ENCODE measurements around the gene LUZP1.

LUZP1 gene

DNA sequence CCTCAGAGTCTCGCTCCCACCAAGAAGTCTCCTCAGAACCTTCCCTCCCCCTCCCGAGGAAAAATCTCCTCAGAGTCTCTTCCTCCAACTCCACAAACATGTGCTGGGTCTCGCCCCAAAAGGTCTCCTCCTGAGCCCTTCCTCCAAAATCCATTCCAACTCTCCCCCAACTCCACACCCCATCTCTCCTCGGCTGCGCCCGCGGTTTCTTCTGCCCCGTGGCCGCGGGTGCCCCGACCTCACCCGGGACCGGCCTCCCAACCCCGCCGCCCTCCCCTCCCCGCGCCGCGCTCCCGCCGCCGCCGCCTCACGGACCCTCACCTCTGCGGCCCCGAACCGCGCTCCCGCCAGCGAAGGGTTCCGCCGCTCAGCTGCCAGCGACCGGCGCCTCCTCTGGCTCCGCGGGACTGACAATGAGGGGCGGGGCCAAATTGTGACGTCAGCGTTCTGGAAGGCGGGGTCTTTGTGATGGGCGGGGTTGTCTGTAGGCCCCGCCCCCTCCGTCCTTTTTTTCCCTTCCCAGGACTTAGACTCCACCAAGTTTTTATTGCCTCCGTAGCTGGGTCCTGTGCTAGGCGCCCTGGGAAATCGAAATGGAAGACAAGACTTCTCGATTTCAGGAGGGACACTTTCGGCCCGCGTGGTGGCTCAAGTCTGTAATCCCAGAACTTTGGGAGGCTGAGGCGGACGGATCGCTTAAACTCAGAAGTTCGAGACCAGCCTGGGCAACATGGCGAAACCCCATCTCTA lies at the start of gene LUZP1:
Gene LUZP1 (minus strand): TSS at position 412 of the 750 bp plus-strand sequence.
- Histone ChIP-seq H3K79me2 (peaks cover 14% of the 10 kb centered on the region), H3K36me3 (ENCODE audit: control insufficient read depth, insufficient read depth, low read length) (no peaks in the 10 kb centered on the region), H2AFZ (peak within 1 kb of the TSS; percentile 77), H3K27ac (peak within 1 kb of the TSS; percentile 81), H3K4me3 (ENCODE audit: low read depth, low read length) (peak within 1 kb of the TSS; percentile 89), H3K9ac (no peak within 1 kb of the TSS), H3K27me3 (ENCODE audit: control insufficient read depth, insufficient read depth, low read length) (no peaks in the 10 kb centered on the region), H3K4me2 (ENCODE audit: low read length) (peak within 1 kb of the TSS; percentile 83), H3K4me1 (peaks cover 2% of the 10 kb centered on the region), H3K9me3 (ENCODE audit: control insufficient read depth, low read length) (no peaks in the 10 kb centered on the region)
- TF ChIP-seq, protein P1, sequence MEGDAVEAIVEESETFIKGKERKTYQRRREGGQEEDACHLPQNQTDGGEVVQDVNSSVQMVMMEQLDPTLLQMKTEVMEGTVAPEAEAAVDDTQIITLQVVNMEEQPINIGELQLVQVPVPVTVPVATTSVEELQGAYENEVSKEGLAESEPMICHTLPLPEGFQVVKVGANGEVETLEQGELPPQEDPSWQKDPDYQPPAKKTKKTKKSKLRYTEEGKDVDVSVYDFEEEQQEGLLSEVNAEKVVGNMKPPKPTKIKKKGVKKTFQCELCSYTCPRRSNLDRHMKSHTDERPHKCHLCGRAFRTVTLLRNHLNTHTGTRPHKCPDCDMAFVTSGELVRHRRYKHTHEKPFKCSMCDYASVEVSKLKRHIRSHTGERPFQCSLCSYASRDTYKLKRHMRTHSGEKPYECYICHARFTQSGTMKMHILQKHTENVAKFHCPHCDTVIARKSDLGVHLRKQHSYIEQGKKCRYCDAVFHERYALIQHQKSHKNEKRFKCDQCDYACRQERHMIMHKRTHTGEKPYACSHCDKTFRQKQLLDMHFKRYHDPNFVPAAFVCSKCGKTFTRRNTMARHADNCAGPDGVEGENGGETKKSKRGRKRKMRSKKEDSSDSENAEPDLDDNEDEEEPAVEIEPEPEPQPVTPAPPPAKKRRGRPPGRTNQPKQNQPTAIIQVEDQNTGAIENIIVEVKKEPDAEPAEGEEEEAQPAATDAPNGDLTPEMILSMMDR (IDR thresholded peaks at IDR 0.05), result no peak

DNA sequence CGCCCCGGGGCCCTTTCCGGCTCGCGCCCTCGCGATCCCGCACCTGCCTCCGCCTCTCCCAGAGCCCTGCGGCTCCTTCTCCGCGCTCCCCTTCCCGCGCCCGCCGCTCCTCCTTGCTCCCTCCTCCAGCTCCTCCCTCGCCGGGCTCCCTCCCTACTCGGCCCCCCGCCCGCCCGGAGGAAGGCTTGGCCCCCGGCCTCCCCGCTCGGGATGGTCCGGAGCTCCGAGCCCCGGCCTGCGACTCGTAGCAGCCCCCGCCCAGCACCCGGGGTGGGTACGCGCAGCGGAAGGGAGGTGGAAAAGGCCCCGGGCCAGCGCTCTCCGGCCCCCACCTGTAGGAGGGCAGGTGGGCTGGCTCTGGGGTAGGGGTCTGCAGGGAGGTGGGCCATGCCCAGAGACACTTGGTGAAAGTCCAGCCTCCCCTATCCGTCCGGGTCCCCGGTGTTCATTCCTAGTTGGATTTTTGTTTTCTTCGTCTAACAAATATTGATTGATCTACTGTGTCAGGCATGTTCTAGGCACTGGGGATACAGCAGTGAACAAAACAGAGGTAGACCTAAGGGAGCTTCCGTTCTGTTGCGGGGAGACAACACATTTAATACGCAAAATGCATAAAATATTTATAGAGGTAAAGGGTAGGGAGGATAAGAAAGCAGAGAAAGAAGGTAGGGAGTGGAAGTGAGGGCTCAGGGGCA lies 48.9 kb upstream of the LUZP1 start, which contains the start of gene HTR1D:
Gene HTR1D (minus strand): TSS at position 82 of the 695 bp plus-strand sequence. CDS start 23,283 bp downstream, outside the sequence.
- H3K9ac ChIP-seq, result no peak within 1 kb of the TSS
- no peak within 1 kb of the TSS for H3K4me3 ChIP-seq (ENCODE audit: low read depth, low read length)
- H2AFZ ChIP-seq, result peak within 1 kb of the TSS; percentile 38
- H3K27me3 ChIP-seq (ENCODE audit: control insufficient read depth, insufficient read depth, low read length), result no peaks in the 10 kb centered on the region
- TF ChIP-seq, protein P1 (IDR thresholded peaks at IDR 0.05), result no peak
- H3K27ac ChIP-seq, result no peak within 1 kb of the TSS
- H3K79me2 ChIP-seq, result no peaks in the 10 kb centered on the region
- no peaks in the 10 kb centered on the region for H3K9me3 ChIP-seq (ENCODE audit: control insufficient read depth, low read length)
- no peaks in the 10 kb centered on the region for H3K36me3 ChIP-seq (ENCODE audit: control insufficient read depth, insufficient read depth, low read length)
- H3K4me2 ChIP-seq (ENCODE audit: low read length), result peak within 1 kb of the TSS; percentile 73
- no peaks in the 10 kb centered on the region for H3K4me1 ChIP-seq

DNA sequence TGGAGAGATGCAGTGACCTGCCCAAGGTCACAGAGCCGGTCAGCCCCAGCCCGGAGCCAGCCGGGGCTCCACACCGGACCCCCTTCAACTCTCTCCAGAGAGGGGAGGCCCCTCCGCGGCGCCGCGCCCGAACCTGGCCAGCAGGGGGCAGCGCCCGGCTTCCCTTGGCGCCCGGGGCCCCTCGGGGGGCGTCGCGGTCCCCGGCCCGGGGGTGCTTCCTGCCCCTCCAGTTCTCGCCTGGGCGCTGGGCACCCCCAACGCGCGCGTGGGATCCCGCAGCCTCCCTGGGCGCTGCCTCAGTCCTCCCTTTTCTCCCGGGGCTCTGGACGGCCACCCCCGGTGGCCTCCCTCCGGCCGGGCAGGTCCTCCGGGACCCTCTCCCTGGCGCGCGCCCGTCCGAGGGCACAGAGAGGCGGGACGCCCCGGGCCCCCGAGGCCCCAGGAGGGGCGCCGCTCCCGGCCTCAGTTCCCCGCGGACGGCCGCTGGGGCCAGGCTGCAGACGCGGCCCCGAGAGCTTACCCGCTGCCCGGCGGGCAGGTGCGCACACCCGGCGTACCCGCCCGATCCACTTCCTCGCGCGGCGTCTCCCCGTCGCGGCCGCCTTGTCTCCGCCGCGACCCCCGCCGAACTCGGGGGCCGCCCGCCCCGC lies 48.2 kb upstream of the LUZP1 start:
- peak overlapping the region; percentile 73 for H3K4me2 ChIP-seq (ENCODE audit: low read length)
- no peaks in the 10 kb centered on the region for H3K36me3 ChIP-seq (ENCODE audit: control insufficient read depth, insufficient read depth, low read length)
- H3K4me3 ChIP-seq (ENCODE audit: low read depth, low read length), result no peak overlapping the region
- H3K9me3 ChIP-seq (ENCODE audit: control insufficient read depth, low read length), result no peaks in the 10 kb centered on the region
- no peak overlapping the region for H3K9ac ChIP-seq
- no peaks in the 10 kb centered on the region for H3K27me3 ChIP-seq (ENCODE audit: control insufficient read depth, insufficient read depth, low read length)
- H3K27ac ChIP-seq, result no peak overlapping the region
- TF ChIP-seq, protein P1 (IDR thresholded peaks at IDR 0.05), result no peak
- no peaks in the 10 kb centered on the region for H3K79me2 ChIP-seq
- no peak overlapping the region for H2AFZ ChIP-seq
- H3K4me1 ChIP-seq, result no peaks in the 10 kb centered on the region

DNA sequence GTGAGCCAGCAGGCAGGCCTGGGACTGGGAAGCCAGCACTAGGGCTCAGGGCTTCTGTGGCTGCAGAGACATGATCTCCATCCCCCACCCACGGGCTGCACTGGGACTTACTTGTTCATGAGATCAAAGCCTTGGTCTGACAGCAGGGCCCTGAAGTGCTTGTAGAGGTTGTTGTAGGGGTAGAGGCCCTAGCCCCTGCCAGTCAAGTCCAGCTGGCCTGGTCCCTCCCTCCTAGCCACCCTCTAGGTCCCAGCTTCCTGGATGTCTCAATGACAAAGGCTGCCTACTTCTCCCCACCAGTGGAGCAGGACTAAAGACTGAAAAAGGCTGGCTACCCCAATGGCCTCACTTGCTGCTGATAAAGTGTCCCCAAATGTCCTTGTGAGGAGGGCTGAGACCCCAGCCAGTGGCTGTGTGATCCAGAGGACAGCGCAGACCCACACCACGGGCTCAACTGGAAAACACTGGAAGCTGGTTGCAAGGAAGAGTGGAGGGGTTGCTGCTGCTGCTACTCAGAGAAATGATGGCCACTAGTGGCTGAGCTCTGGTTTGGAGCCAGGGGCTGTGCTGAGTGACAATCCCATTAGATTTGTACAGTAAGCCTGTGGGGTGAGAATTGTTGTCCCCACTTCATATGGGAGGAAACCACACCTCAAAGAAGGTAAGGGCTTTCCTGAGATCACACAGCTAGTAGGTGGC lies 47.2 kb upstream of the LUZP1 start:
- no peak overlapping the region for H3K4me2 ChIP-seq (ENCODE audit: low read length)
- H2AFZ ChIP-seq, result no peak overlapping the region
- TF ChIP-seq, protein P1 (IDR thresholded peaks at IDR 0.05), result no peak
- no peaks in the 10 kb centered on the region for H3K27me3 ChIP-seq (ENCODE audit: control insufficient read depth, insufficient read depth, low read length)
- no peak overlapping the region for H3K27ac ChIP-seq
- no peak overlapping the region for H3K9ac ChIP-seq
- H3K4me1 ChIP-seq, result no peaks in the 10 kb centered on the region
- H3K79me2 ChIP-seq, result no peaks in the 10 kb centered on the region
- H3K36me3 ChIP-seq (ENCODE audit: control insufficient read depth, insufficient read depth, low read length), result no peaks in the 10 kb centered on the region
- no peak overlapping the region for H3K4me3 ChIP-seq (ENCODE audit: low read depth, low read length)
- H3K9me3 ChIP-seq (ENCODE audit: control insufficient read depth, low read length), result no peaks in the 10 kb centered on the region
